Skin epidermis (tissue), 12 donors: Measurements from ENCODE around the gene MARCHF4.

ENCODE experiments used
- H3K27ac ChIP-seq, 21 experiments: fragments of 200-600 bp; sonication (generic) in 11 of 21; one replicate each; pipeline ENCODE4 v1.5.0; 2020; ENCODE audit warnings: mild to moderate bottlenecking in 3 of 21, inconsistent platforms in 2 of 21, moderate library complexity in 2 of 21
- H3K4me3 ChIP-seq, 7 experiments: fragments of 200-600 bp; sonication (generic) in 2 of 7; one replicate each; pipeline ENCODE4 v1.5.0; 2020; ENCODE audit warnings: inconsistent platforms in 2 of 7, mild to moderate bottlenecking in 2 of 7, moderate library complexity in 1 of 7

MARCHF4 gene

GRCh38 chr2:216354306-216354705, 18.0 kb downstream of the MARCHF4 start:
- Histone ChIP-seq H3K27ac (peak overlapping the region in 5 of 21 experiments; percentile 5 to 87 (median 76)), H3K4me3 (no peak overlapping the region)

DNA sequence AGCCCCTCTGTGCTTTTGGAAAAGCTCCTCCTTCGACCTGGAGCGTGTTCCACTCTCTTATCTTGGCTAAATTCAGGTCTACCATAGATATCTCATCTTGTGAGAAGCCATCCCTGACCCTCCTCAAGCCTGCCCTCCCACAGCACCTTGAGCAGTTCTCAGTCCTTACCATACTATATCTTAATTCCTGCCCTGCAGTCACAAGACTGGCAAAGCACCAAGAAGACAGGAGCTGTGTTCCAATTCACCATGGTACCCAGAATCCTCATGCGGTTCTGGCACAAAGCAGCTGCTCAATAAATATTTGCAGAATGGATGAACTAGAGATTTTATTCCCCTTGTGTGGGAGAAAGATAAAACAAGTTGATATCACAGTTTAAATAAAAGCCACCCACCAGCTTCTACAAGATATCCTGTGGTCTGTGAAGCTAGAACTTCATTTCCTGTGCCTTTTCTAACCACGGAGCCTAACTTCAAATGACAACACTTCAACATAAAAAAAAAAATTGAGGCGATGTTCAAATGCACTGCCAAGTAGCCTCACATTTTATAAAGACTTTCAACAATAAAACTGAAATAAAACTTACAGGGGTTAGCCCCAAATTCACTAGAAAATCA, 19.5 kb downstream of the MARCHF4 start:
- H3K27ac ChIP-seq, result peak overlapping the region in 11 of 21 experiments; percentile 1 to 87 (median 65)
- no peak overlapping the region for H3K4me3 ChIP-seq

DNA sequence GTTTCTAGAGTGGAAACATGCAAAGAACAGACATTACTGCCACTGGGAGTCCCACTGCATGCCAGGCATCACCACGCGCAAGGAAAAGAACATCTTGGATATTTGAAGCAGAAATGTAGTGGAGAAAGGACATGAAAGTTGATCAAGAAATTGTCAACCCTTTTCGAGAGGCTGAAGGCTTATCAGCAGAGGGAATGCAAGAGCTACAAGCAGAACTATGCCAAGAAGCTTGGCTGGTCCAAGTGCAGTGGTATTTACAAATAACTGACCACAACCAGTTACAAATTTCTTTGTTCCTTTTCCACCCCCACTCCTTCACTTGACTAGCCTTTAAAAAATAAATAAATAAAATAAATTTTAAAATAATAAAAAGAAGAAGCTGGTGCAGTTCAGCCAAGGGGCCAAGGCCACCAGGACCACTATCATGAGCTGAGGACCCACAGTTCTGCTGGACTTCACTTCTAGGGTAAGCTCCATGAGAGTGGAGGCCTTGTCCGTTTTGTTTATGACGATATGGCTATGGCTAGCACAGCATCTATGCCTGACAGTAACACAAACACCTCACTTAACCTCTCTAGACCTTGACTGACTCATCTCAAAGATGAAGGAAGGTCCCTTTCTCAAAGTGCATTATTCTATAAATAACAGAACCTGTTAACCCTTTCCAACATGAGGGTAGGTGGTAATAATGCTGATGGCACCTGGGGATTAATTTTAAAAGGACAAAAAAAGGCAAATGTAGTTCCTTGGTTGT, 20.9 kb downstream of the MARCHF4 start:
- Histone ChIP-seq H3K4me3 (no peak overlapping the region), H3K27ac (peak overlapping the region in 3 of 21 experiments; percentile 65 to 87 (median 84))

- no peak overlapping the region for H3K4me3 ChIP-seq
- H3K27ac ChIP-seq, result no peak overlapping the region
Measured at GRCh38 chr2:216350214-216350791, 22.0 kb downstream of the MARCHF4 start.

DNA sequence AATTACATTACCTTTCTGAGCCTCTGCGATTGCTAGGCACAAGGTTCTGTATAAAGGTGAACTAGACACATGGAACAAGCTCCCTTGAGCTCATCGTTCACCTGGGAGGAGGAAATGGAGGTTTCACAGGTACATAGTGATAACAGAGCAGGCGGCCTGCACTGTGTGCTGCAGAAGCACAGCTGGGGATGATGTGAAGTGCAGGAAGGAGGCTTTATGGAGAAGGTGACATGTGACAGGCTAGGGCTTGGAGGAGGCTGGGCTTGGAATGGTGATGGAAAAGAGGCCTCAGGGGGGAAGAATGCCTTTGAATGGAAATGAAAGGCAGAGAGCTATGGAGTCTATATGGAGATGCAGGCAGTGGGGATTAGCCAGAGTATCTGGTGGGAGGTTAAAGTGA, 22.9 kb downstream of the MARCHF4 start:
- peak overlapping the region in 3 of 21 experiments; percentile 25 to 50 (median 26) for H3K27ac ChIP-seq
- no peak overlapping the region for H3K4me3 ChIP-seq

DNA sequence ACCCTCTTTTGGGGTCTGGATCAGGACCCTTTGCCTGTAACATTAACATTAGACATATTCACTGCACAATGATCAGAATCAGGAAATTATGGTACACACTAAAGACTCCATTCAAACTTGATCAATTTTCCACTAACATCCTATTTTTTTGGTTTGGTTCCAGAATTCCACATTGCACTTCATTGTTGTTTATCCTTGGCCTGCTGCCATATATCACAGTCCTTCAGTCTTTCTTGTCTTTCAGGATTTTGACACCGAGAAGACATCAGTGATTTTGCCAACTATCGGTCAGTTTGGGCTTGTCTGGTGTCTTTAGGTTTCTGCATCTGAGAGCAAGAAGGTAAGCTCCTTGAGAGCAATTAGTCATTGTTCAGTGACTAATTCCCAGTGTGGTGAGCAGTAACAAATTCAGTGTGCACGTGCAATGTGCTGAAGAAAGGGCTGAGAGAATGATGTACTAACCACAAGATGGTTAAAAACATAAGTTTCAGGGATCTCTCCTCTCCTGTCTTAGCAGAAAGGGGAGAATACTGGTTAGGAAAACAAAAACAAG, 23.5 kb downstream of the MARCHF4 start:
- H3K27ac ChIP-seq, result peak overlapping the region in 2 of 21 experiments; percentile 25 to 26
- no peak overlapping the region for H3K4me3 ChIP-seq

GRCh38 chr2:216346781-216347180, 25.5 kb downstream of the MARCHF4 start:
- Histone ChIP-seq H3K27ac (no peak overlapping the region), H3K4me3 (no peak overlapping the region)

GRCh38 chr2:216345846-216346245, 26.4 kb downstream of the MARCHF4 start:
- H3K27ac ChIP-seq, result no peak overlapping the region
- H3K4me3 ChIP-seq, result no peak overlapping the region

- Histone ChIP-seq H3K4me3 (no peak overlapping the region), H3K27ac (peak overlapping the region in 2 of 21 experiments; percentile 30 to 49)
Measured at GRCh38 chr2:216344950-216345300, 27.4 kb downstream of the MARCHF4 start.

DNA sequence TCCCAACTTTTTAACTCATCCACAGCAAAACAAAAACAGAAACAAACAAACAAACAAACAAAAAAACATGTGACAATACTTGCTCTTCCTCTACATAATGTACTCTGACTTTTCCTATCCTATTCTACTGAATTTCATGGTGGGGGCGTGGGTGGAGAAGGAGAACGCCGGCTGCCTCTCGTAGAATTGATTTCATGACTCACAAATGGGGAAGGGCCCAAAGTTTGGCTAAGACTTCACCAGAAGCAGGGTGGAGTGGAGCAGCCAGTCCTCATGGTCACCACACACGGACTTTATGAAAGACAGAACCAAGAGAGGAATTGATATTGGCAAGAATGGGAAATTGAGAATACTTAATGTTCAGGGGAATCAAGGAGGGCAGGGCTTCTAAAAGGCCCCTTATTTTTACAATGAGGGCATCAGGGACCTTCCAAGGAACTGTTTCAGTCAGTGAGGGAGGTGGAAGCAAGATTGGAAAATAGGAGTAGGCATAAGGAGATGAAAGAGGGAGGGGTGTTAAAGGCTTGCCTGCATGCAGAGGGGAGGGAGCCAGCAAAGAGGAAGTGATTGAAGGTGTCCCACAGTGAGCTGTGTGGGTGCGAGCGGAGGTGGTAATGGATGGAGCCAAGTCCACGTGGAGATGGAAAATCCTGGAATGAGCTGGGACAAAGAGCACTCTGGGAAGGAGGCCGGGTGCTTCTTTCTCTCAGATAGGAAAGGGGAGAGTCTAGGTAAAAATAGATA, 27.9 kb downstream of the MARCHF4 start:
- H3K27ac ChIP-seq, result peak overlapping the region in 4 of 21 experiments; percentile 3 to 49 (median 17)
- H3K4me3 ChIP-seq, result no peak overlapping the region

- H3K27ac ChIP-seq, result peak overlapping the region in 1 of 21 experiments; percentile 4
- H3K4me3 ChIP-seq, result no peak overlapping the region
Measured at GRCh38 chr2:216343221-216343980, 28.9 kb downstream of the MARCHF4 start.

DNA sequence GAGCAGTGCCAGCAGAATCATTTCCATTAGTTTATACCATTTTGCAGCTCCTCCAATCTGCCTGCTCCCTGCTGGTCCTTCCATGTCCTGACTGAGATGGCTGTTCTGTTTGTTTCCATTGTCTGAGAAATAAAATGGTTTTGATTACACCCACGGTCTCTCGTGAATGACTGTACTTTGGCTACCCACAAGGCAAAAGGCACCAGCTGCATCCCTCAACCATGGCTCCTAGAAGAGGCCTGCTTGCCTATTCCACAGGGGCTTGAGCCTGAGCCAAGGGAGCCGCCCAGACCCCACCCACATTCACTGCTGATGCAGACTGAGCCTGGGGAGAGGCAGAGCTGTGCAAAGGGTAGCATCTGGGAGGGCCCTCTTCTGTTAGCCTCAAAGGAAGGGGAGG, 31.2 kb downstream of the MARCHF4 start:
- peak overlapping the region in 6 of 21 experiments; percentile 0 to 63 (median 45) for H3K27ac ChIP-seq

DNA sequence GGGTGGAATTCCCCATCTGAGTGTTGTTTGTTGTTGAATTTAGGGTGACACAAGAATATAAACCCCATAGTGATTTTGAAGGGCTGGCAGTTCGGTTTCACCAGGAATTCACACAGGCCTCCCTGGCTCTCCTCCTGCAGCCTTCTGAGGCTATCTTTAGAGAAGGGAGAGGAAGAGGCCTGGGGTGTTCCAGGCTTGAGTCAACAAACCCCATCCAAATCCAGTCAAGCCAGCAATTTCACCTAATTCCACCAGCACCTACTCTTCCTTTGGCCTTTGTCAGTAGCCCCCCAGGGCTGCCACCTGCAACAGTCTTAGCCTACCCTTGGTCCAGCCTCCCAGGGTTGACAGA, 32.0 kb downstream of the MARCHF4 start:
- peak overlapping the region in 11 of 21 experiments; percentile 0 to 63 (median 31) for H3K27ac ChIP-seq
- no peak overlapping the region for H3K4me3 ChIP-seq

More for the DNA sequence above, 31.2 kb downstream of the MARCHF4 start:
- no peak overlapping the region for H3K4me3 ChIP-seq

DNA sequence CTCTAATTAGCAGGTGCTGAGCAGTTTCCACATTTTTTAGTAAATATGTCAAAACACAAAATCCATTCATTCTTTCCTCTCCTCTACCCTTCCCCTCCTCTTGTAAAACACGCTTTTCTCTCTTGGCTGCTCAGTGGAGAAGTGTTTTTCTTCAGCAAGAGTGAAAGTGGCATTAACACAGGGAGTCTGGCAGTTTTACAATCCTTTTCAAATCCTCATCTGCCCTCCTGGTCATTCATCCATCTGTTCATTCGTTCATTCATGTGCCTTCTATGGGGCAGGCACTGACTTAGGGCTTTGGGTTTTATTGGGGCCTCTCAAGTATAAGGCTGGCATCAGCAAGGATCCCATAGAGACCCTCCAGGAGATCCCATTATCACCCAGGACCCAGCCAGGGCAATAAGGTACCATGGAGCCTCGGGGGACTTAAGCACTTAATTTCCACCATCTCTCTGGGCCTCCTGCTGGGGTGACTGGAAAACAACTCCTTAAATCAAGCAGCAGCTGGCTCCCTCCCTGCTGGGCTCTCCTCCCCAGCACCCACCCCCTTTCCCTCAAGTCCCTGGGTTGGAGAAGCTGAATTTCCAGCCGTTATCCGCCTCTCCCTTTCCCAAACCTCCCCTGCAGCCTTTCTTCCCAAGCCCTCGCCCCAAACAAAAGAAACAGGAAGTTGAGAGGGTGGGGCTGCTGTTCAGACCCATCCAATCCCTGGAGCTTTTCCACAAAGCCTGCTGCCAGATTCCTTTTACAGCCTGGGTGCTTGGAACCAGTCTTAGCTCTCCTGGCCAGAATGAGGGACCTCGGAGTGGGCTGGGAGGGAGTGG, 32.6 kb downstream of the MARCHF4 start:
- H3K4me3 ChIP-seq, result no peak overlapping the region
- H3K27ac ChIP-seq, result peak overlapping the region in 12 of 21 experiments; percentile 0 to 63 (median 28)

DNA sequence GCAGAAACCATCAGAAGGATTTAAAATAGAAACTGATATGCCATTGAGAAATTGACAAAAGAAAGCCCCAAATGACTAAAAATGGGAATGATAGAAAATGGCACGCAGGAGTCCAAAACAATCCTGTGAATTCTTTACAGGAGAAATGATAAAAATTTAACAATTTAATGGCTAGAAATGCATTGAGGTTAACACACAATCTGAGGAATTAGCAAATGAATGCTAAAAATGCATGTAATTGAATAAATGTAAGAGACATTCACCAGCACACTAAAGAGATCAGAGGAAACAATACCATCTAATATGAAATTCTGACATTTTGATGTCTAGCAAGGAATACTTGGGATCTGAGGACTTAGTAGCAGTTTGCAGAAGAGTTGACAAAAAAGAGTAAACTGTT, 37.0 kb downstream of the MARCHF4 start:
- H3K4me3 ChIP-seq, result no peak overlapping the region
- no peak overlapping the region for H3K27ac ChIP-seq

GRCh38 chr2:216328347-216328746, 43.9 kb downstream of the MARCHF4 start:
- Histone ChIP-seq H3K4me3 (no peak overlapping the region), H3K27ac (no peak overlapping the region)

DNA sequence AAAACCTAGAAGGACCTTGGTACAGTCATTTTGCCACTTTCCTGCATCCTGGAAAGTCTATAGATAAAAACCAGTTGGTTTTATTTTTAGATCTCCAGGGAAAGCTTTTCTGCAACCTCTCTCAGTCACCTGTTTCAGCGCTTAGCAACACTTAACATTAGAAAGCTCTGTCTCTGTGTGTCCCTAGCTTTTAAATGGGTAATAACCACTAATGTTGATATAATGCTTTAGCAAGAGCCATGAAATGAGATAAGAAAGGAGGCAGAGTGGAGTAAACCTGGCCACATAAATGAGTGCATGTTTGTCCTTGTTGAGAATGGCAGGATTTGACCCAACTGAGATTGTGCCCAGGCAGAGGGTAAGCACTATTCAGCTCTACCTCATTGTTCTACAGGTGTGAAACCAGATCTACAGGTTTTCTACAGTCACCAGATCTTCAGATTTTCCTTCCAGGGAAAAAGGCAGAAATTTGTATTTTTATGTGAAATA, 44.8 kb downstream of the MARCHF4 start:
- Histone ChIP-seq H3K4me3 (no peak overlapping the region), H3K27ac (no peak overlapping the region)
